Esophagus squamous epithelium (tissue), 4 donors: ENCODE measurements around the gene TFAM.

Experiments
- CTCF ChIP-seq, 6 experiments: fragments of 450-650 bp in 4 of 6; fragments of 200-600 bp in 2 of 6; sonication (generic) in 2 of 6; IDR thresholded peaks; one replicate each; pipeline ENCODE4 v1.5.1; 2016 to 2019; ENCODE audit warnings: antibody characterized with exemption in 6 of 6, mild to moderate bottlenecking in 4 of 6, moderate library complexity in 4 of 6
- POLR2A ChIP-seq, 4 donors: fragments of 450-650 bp; IDR thresholded peaks; one replicate each; pipeline ENCODE4 v1.6.1; 2017; ENCODE audit warnings: antibody characterized with exemption in 4 of 4, mild to moderate bottlenecking in 4 of 4, moderate library complexity in 3 of 4

DNA sequence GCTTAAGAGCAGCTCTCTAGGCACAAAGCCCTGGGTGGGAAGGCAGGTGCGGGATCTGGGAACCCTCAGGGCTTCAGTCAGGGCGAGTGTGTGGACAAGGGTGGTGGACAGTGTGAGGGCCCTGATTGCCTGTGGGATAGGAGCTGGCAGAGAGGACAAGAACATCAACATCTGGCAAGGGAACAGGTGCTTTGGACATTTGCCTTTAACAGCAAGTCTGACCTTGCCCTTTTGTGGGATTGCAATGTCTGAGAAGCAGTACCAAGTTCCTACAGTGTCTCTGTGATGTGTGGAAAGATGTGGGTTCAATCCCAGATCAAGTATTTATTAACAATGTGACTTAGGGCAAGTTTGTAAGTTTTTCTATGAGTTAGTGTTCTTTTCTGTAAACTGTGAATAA is 46.7 kb downstream of the TFAM start:
- TF ChIP-seq CTCF (IDR thresholded peaks at IDR 0.05) (no peak), POLR2A (IDR thresholded peaks at IDR 0.05) (no peak)
